ENCODE measurements around the gene TAF9.
"Not testable (repeated sequence)": the region's sequence is repeated elsewhere in the genome, so short reads cannot be mapped to it uniquely, and the experiment has no call there.

The TAF9 gene

GRCh38 chr5:69343083-69343482, 26.2 kb downstream of the TAF9 start:
- in situ Hi-C loops (cut with HindIII; ENCODE audit: low sequenced_read_pairs), result no loop called here
- DNase-seq (ENCODE audit: low read depth), result no peak
- H3K4me3 ChIP-seq (ENCODE audit: low read depth, low read length), result no peak overlapping the region
- no peak for TF ChIP-seq CTCF (IDR thresholded peaks at IDR 0.05; ENCODE audit: low read depth, low read length, missing control alignments)

GRCh38 chr5:69341520-69342161, 27.7 kb downstream of the TAF9 start:
- no peak for TF ChIP-seq CTCF (IDR thresholded peaks at IDR 0.05; ENCODE audit: low read depth, low read length, missing control alignments)

GRCh38 chr5:69335341-69335935, 33.9 kb downstream of the TAF9 start:
- no peak for TF ChIP-seq CTCF (IDR thresholded peaks at IDR 0.05; ENCODE audit: low read depth, low read length, missing control alignments)
- in situ Hi-C loops (cut with HindIII; ENCODE audit: low sequenced_read_pairs), result no loop called here
- DNase-seq (ENCODE audit: low read depth), result no peak
- no peak overlapping the region for H3K4me3 ChIP-seq (ENCODE audit: low read depth, low read length)

More at GRCh38 chr5:69341520-69342161, 27.7 kb downstream of the TAF9 start:
- in situ Hi-C loops (cut with HindIII; ENCODE audit: low sequenced_read_pairs), result no loop called here
- H3K4me3 ChIP-seq (ENCODE audit: low read depth, low read length), result no peak overlapping the region
- no peak for DNase-seq (ENCODE audit: low read depth)

DNA sequence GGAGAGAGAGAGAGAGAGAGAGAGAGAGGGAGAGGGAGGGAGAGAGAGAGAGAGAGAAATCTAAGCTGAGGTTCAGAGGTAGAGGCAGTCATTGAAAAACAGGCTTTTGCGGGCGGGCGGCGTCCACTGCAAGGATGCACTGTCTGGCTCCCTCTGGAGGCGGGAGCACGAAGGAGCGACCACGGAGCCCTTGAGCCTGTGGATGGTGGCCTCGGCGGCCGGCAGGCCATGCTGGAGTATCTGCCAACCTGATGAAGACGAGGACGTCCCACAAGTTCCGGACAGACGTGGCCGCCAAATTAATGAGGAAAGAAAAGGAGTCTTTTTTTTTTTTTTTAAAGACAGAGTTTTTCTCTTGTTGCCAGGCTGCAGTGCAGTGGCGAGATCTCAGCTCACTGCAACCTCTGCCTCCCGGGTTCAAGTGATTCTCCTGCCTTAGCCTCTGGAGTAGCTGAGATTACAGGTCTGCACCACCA, 34.5 kb downstream of the TAF9 start:
- in situ Hi-C loops (cut with HindIII; ENCODE audit: low sequenced_read_pairs), result no loop called here
- H3K4me3 ChIP-seq (ENCODE audit: low read depth, low read length), result no peak overlapping the region
- TF ChIP-seq CTCF (IDR thresholded peaks at IDR 0.05; ENCODE audit: low read depth, low read length, missing control alignments), result peak; percentile 82
- DNase-seq (ENCODE audit: low read depth), result peak; percentile 39

GRCh38 chr5:69333668-69334315, 35.5 kb downstream of the TAF9 start:
- DNase-seq (ENCODE audit: low read depth); H3K4me3 ChIP-seq (ENCODE audit: low read depth, low read length); in situ Hi-C loops (cut with HindIII; ENCODE audit: low sequenced_read_pairs): not testable (repeated sequence)

- H3K4me3 ChIP-seq (ENCODE audit: low read depth, low read length), result peak overlapping the region; percentile 60
- in situ Hi-C loops (cut with HindIII; ENCODE audit: low sequenced_read_pairs), result no loop called here
- no peak for TF ChIP-seq CTCF (IDR thresholded peaks at IDR 0.05; ENCODE audit: low read depth, low read length, missing control alignments)
- DNase-seq (ENCODE audit: low read depth), result no peak
These were observed 37.5 kb downstream of the TAF9 start for GRCh38 chr5:69331528-69332445.
